ENCODE data around the gene NUDT6.

- TF ChIP-seq CTCF (IDR thresholded peaks at IDR 0.05; ENCODE audit: poor library complexity) = no peak
- TF ChIP-seq EZH2phosphoT487 (IDR thresholded peaks at IDR 0.05; ENCODE audit: low read depth, severe bottlenecking, unreplicated experiment) = no peak
- no peak for TF ChIP-seq EZH2 (IDR thresholded peaks at IDR 0.05; ENCODE audit: borderline replicate concordance)
Measured at GRCh38 chr4:122842984-122843531, 79.3 kb downstream of the NUDT6 start.
